DND-41 (cell line): Measurements from ENCODE around the gene HAUS7.

Experiments
- CTCF ChIP-seq: IDR thresholded peaks from 2 replicates; pipeline ENCODE4 v1.5.1; 2012; ENCODE audit warnings: borderline replicate concordance, low read length, moderate library complexity, mild to moderate bottlenecking; ENCODE audit not compliant: poor library complexity, severe bottlenecking; ENCODE audit errors: extremely low read depth
- EZH2 ChIP-seq: IDR thresholded peaks from 3 replicates; pipeline ENCODE4 v1.6.1; 2012; ENCODE audit warnings: borderline replicate concordance, low read depth, mild to moderate bottlenecking, moderate library complexity, low read length, inconsistent platforms; ENCODE audit not compliant: severe bottlenecking

- TF ChIP-seq CTCF (no peak), EZH2 (no peak)
Observed at GRCh38 chrX:153495903-153496589, 25.7 kb upstream of the HAUS7 start.
